HCT116 (cell line): ENCODE measurements around the gene CSNK1D. TPM values are rescaled to one million over a fixed set of nuclear protein-coding genes. Genes with fewer than 3 reads are reported as not detected.

Experiments used
- ATAC-seq: fragments of 200-7000 bp; cut with Tn5 transposase; 2 replicates; pipeline ENCODE4 v1.9.1; 2020; ENCODE audit warnings: mild to moderate bottlenecking, moderate library complexity
- BruUV-seq: library from RNA; stranded (reverse); fragments of 400-500 nt; replicated peaks from 2 replicates; lab custom pipeline; 2021; lab: Mats Ljungman, UMichigan
- CTCF ChIA-PET: fragments of 300-600 bp; sonication (Branson Sonifier 250); formaldehyde crosslinking; loops from one replicate; lab custom pipeline; 2021; ENCODE audit warnings: antibody characterized with exemption; lab: Charles Lee
- POLR2A ChIA-PET: fragments of 300-600, 350-600 bp; sonication (Branson Sonifier 250); formaldehyde crosslinking; loops from one replicate; lab custom pipeline; 2021; ENCODE audit warnings: antibody characterized with exemption; lab: Charles Lee
- RAD21 ChIA-PET, 2 experiments: fragments of 300-600 bp; sonication (Branson Sonifier 250); formaldehyde crosslinking; loops; one replicate each; lab custom pipeline; 2023; ENCODE audit warnings: low total read pairs in 2 of 2; ENCODE audit not compliant: uncharacterized antibody in 2 of 2, unreplicated experiment in 2 of 2, low non-redundant PET in 1 of 2; lab: Charles Lee
- DNase-seq: peaks from one replicate; pipeline ENCODE4 v3.0.0-alpha.2; 2010; ENCODE audit warnings: low read depth, low spot score
- H2AFZ ChIP-seq: fragments of 200-600 bp; shearing (Covaris generic), sonication (generic); 2 replicates; pipeline ENCODE4 v1.6.1; 2017; ENCODE audit warnings: low read depth, mixed run types, mixed read lengths, antibody characterized with exemption, low read length; ENCODE audit not compliant: poor library complexity, severe bottlenecking
- H3K27ac ChIP-seq: 2 replicates; pipeline ENCODE4 v1.5.1; 2012; ENCODE audit warnings: low read depth, low read length
- H3K27me3 ChIP-seq: fragments of 200-600 bp; sonication (generic); 2 replicates; pipeline ENCODE4 v1.6.1; 2016; ENCODE audit warnings: mixed run types, low read length, mixed read lengths; ENCODE audit not compliant: insufficient read depth
- H3K36me3 ChIP-seq, 2 experiments: fragments of 200-500 bp in 1 of 2; fragments of 200-600 bp in 1 of 2; sonication (Bioruptor generic) in 1 of 2; sonication (generic) in 1 of 2; 2 replicates each; pipeline versions ENCODE4 v1.5.1 to v1.6.1; 2014 to 2016; ENCODE audit warnings: low read length in 2 of 2, inconsistent platforms in 1 of 2, mixed read lengths in 1 of 2, mixed run types in 1 of 2; ENCODE audit not compliant: insufficient read depth in 2 of 2, control insufficient read depth in 1 of 2
- H3K4me1 ChIP-seq, 2 experiments: fragments of 200-600 bp in 1 of 2; sonication (generic) in 1 of 2; 2 replicates each; pipeline versions ENCODE4 v1.5.1 to v1.6.1; 2012 to 2017; ENCODE audit warnings: low read length in 2 of 2, inconsistent platforms in 1 of 2, mild to moderate bottlenecking in 1 of 2, mixed read lengths in 1 of 2, mixed run types in 1 of 2, moderate library complexity in 1 of 2; ENCODE audit not compliant: insufficient read depth in 2 of 2, control insufficient read depth in 1 of 2
- H3K4me2 ChIP-seq: fragments of 200-600 bp; sonication (generic); 2 replicates; pipeline ENCODE4 v1.6.1; 2017; ENCODE audit warnings: mixed run types, low read length, mixed read lengths
- H3K4me3 ChIP-seq, 2 experiments: fragments of 200-600 bp in 1 of 2; sonication (generic) in 1 of 2; replicated peaks in 1 of 2; 2 replicates each; pipeline ENCODE4 v1.5.1; 2011 to 2016; ENCODE audit warnings: low read length in 2 of 2, control low read depth in 1 of 2, low read depth in 1 of 2, mild to moderate bottlenecking in 1 of 2, mixed read lengths in 1 of 2, mixed run types in 1 of 2
- H3K79me2 ChIP-seq: fragments of 200-600 bp; sonication (generic); 2 replicates; pipeline ENCODE4 v1.6.1; 2017; ENCODE audit warnings: mild to moderate bottlenecking, mixed run types, low read length, moderate library complexity, mixed read lengths; ENCODE audit not compliant: insufficient read depth
- H3K9ac ChIP-seq: fragments of 200-600 bp; sonication (generic); 2 replicates; pipeline ENCODE4 v1.6.1; 2016; ENCODE audit warnings: low read length, mixed read lengths
- H3K9me2 ChIP-seq: fragments of 200-600 bp; sonication (generic), shearing (Covaris generic); 2 replicates; pipeline ENCODE4 v1.6.1; 2017; ENCODE audit warnings: mixed run types, mild to moderate bottlenecking, moderate library complexity; ENCODE audit not compliant: insufficient read depth
- H3K9me3 ChIP-seq, 2 experiments: fragments of 200-500 bp in 1 of 2; fragments of 200-600 bp in 1 of 2; sonication (Bioruptor generic) in 1 of 2; sonication (generic) in 1 of 2; 2 replicates each; pipeline ENCODE4 v1.6.1; 2014 to 2017; ENCODE audit warnings: low read length in 2 of 2, mixed read lengths in 2 of 2, inconsistent platforms in 1 of 2, low read depth in 1 of 2, mild to moderate bottlenecking in 1 of 2, mixed run types in 1 of 2, moderate library complexity in 1 of 2; ENCODE audit not compliant: control insufficient read depth in 1 of 2, insufficient read depth in 1 of 2
- H4K20me1 ChIP-seq: fragments of 200-600 bp; sonication (generic), shearing (Covaris generic); 2 replicates; pipeline ENCODE4 v1.6.1; 2017; ENCODE audit warnings: mixed run types, mild to moderate bottlenecking, moderate library complexity; ENCODE audit not compliant: insufficient read depth
- CEBPB ChIP-seq: IDR thresholded peaks from 2 replicates; pipeline ENCODE4 v1.6.1; 2012; ENCODE audit warnings: low read depth
- ELF1 ChIP-seq: IDR thresholded peaks from 2 replicates; pipeline ENCODE4 v1.6.1; 2012; ENCODE audit warnings: low read depth, borderline replicate concordance
- EZH2 ChIP-seq: fragments of 200-600 bp; sonication (generic); IDR thresholded peaks from 2 replicates; pipeline ENCODE4 v1.6.1; 2017; ENCODE audit warnings: antibody characterized with exemption, mixed run types
- FOSL1 ChIP-seq: IDR thresholded peaks from 2 replicates; pipeline ENCODE4 v1.6.1; 2012; ENCODE audit warnings: low read depth
- JUND ChIP-seq: IDR thresholded peaks from 2 replicates; pipeline ENCODE4 v1.6.1; 2012
- POLR2A ChIP-seq: IDR thresholded peaks from 2 replicates; pipeline ENCODE4 v1.7.0; 2011; ENCODE audit warnings: borderline replicate concordance; ENCODE audit not compliant: insufficient read depth, insufficient read length; ENCODE audit errors: extremely low read depth
- POLR2AphosphoS5 ChIP-seq: IDR thresholded peaks from 2 replicates; pipeline ENCODE4 v1.6.1; 2011; ENCODE audit warnings: mild to moderate bottlenecking, low read depth, low read length, moderate library complexity
- RAD21 ChIP-seq: IDR thresholded peaks from 2 replicates; pipeline ENCODE4 v1.6.1; 2012; ENCODE audit warnings: low read depth, mild to moderate bottlenecking
- SP1 ChIP-seq: IDR thresholded peaks from 2 replicates; pipeline ENCODE4 v1.6.1; 2012; ENCODE audit warnings: low read depth
- SRF ChIP-seq: IDR thresholded peaks from 2 replicates; pipeline ENCODE4 v1.6.1; 2012; ENCODE audit warnings: low read depth
- TCF7L2 ChIP-seq: IDR thresholded peaks from 2 replicates; pipeline ENCODE4 v1.7.0; 2011; ENCODE audit warnings: borderline replicate concordance, inconsistent platforms; ENCODE audit not compliant: insufficient read depth, insufficient read length; ENCODE audit errors: extremely low read depth
- YY1 ChIP-seq: IDR thresholded peaks from 2 replicates; pipeline ENCODE4 v1.6.1; 2011; ENCODE audit warnings: low read length, low read depth, moderate library complexity, mild to moderate bottlenecking; ENCODE audit not compliant: insufficient replicate concordance; ENCODE audit errors: extremely low read depth
- ZFX ChIP-seq: fragments of 450-650 bp; IDR thresholded peaks from 2 replicates; pipeline ENCODE4 v1.6.1; 2017
- ZNF274 ChIP-seq: fragments of 200-500 bp; sonication (Bioruptor generic); IDR thresholded peaks from 2 replicates; pipeline ENCODE4 v1.6.1; 2014; ENCODE audit warnings: mild to moderate bottlenecking, low read depth, low read length, inconsistent platforms
- intact Hi-C: fragments of 100-400 bp; cut with micrococcal nuclease; formaldehyde crosslinking; loops from 2 replicates; pipeline ENCODE4 v1.10.0; 2022
- total RNA-seq: library from RNA; stranded (reverse); gene quantifications from one replicate; pipeline ENCODE4 v1.2.1, GENCODE V29; 2021; ENCODE audit not compliant: unreplicated experiment
- TF ChIP-seq, protein P1 (sequence below), 3 experiments: fragments of 200-600 bp in 1 of 3; sonication (generic) in 1 of 3; IDR thresholded peaks in 2 of 3; conservative IDR thresholded peaks in 1 of 3; 2 replicates each; pipeline ENCODE4 v1.5.1; 2012 to 2017; ENCODE audit warnings: low read depth in 2 of 3, low read length in 2 of 3, antibody characterized with exemption in 1 of 3, borderline replicate concordance in 1 of 3, control low read depth in 1 of 3, mild to moderate bottlenecking in 1 of 3, mixed read lengths in 1 of 3, mixed run types in 1 of 3, moderate library complexity in 1 of 3; ENCODE audit not compliant: insufficient read depth in 1 of 3
- TF ChIP-seq, protein P2 (sequence below): IDR thresholded peaks from 2 replicates; pipeline ENCODE4 v1.6.1; 2012
- TF ChIP-seq, protein P3 (sequence below): IDR thresholded peaks from 2 replicates; pipeline ENCODE4 v1.6.1; 2012
- TF ChIP-seq, protein P4 (sequence below): IDR thresholded peaks from 2 replicates; pipeline ENCODE4 v1.6.1; 2012; ENCODE audit warnings: low read depth
- TF ChIP-seq, protein P5 (sequence below): IDR thresholded peaks from 2 replicates; pipeline ENCODE4 v1.6.1; 2011; ENCODE audit warnings: mild to moderate bottlenecking, low read length, moderate library complexity; ENCODE audit not compliant: insufficient replicate concordance; ENCODE audit errors: extremely low read depth

The CSNK1D gene
- total RNA-seq, 1 experiment from 2014 or later, result 176 TPM

DNA sequence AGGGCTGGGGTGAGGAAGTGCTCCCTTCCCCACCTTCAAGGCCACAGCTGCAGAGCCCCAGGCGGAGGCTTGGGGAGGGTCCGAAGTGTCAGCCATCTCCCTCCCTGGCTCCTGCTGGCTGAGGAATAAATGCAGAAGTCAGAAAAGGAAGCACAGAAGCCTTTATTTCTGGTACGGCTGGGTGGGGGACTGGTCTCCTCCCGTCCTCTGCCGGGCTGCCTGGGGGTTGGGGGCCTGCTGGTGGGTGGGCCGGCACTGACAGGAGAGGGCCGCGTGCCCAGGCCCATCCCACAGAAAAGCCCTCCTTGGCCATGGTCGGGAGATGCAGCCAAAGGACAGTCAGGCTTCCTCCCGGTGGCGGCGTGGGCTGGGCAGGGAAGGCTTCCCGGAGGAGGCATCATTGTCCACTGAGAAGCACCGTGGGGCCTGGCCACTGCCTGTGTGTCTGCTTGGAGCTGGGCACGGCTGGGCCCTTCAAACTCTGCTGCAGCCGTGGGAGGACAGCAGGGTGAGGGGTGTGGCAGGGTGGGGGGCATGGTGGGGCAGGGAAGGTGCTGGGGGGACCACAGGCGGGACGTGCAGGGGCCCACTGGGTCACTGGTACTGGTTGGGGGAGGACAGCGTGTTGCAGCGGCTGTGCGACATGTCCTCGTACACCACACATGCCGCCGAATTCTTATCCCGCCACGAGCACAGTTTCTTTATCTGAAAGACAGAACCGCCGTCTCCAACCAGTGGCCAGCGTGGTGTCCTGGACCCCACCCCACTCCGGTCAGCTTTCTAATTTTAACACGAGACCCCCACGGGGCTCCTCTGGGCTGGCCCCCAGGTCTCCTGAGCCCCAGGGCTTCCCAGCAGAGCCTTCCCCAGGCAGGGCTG lies 41.5 kb upstream of the CSNK1D start:
- H3K4me3 ChIP-seq, result no peak overlapping the region
- H3K9me3 ChIP-seq, result peaks cover 0 to 21% of the 10 kb centered on the region in 2 experiments; a peak in 1 of 4 replicates
- no peaks in the 10 kb centered on the region for H3K79me2 ChIP-seq
- no peaks in the 10 kb centered on the region for H3K9me2 ChIP-seq
- ChIA-PET POLR2A (no interaction called here), RAD21 (no interaction called here), CTCF (interaction anchor here (0.7 kb wide), 1 partner anchor 72 kb away, joined by 4 read pairs; no protein-coding TSS in a partner anchor)
- no peak overlapping the region for H3K27ac ChIP-seq
- BruUV-seq, result no TSS peak
- H3K36me3 ChIP-seq, result no peaks in the 10 kb centered on the region
- no peak overlapping the region for H3K4me2 ChIP-seq
- no peaks in the 10 kb centered on the region for H4K20me1 ChIP-seq
- H3K27me3 ChIP-seq, result peaks cover 5% of the 10 kb centered on the region; the same call in 1 of the 2 replicates
- ATAC-seq, result no peak
- intact Hi-C loops, result no loop called here
- H2AFZ ChIP-seq, result no peak overlapping the region
- no peak overlapping the region for H3K9ac ChIP-seq
- DNase-seq, result no peak
- no peaks in the 10 kb centered on the region for H3K4me1 ChIP-seq
- TF ChIP-seq RAD21 (no peak), SP1 (no peak), TCF7L2 (no peak), ZNF274 (no peak), ZFX (no peak), SRF (no peak), POLR2AphosphoS5 (no peak), JUND (no peak), CEBPB (no peak), FOSL1 (no peak), ELF1 (no peak), YY1 (no peak), EZH2 (no peak), POLR2A (no peak)
- TF ChIP-seq, protein P1, sequence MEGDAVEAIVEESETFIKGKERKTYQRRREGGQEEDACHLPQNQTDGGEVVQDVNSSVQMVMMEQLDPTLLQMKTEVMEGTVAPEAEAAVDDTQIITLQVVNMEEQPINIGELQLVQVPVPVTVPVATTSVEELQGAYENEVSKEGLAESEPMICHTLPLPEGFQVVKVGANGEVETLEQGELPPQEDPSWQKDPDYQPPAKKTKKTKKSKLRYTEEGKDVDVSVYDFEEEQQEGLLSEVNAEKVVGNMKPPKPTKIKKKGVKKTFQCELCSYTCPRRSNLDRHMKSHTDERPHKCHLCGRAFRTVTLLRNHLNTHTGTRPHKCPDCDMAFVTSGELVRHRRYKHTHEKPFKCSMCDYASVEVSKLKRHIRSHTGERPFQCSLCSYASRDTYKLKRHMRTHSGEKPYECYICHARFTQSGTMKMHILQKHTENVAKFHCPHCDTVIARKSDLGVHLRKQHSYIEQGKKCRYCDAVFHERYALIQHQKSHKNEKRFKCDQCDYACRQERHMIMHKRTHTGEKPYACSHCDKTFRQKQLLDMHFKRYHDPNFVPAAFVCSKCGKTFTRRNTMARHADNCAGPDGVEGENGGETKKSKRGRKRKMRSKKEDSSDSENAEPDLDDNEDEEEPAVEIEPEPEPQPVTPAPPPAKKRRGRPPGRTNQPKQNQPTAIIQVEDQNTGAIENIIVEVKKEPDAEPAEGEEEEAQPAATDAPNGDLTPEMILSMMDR (IDR thresholded peaks at IDR 0.05 in 2 of 3, conservative IDR thresholded peaks at IDR 0.05 in 1 of 3; ENCODE audit: borderline replicate concordance in 1 of 3, insufficient read depth in 1 of 3, low read depth in 2 of 3, low read length in 2 of 3), result no peak
- TF ChIP-seq, protein P2, sequence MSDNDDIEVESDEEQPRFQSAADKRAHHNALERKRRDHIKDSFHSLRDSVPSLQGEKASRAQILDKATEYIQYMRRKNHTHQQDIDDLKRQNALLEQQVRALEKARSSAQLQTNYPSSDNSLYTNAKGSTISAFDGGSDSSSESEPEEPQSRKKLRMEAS, result no peak
- TF ChIP-seq, protein P3, sequence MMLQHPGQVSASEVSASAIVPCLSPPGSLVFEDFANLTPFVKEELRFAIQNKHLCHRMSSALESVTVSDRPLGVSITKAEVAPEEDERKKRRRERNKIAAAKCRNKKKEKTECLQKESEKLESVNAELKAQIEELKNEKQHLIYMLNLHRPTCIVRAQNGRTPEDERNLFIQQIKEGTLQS, result no peak
- TF ChIP-seq, protein P4, sequence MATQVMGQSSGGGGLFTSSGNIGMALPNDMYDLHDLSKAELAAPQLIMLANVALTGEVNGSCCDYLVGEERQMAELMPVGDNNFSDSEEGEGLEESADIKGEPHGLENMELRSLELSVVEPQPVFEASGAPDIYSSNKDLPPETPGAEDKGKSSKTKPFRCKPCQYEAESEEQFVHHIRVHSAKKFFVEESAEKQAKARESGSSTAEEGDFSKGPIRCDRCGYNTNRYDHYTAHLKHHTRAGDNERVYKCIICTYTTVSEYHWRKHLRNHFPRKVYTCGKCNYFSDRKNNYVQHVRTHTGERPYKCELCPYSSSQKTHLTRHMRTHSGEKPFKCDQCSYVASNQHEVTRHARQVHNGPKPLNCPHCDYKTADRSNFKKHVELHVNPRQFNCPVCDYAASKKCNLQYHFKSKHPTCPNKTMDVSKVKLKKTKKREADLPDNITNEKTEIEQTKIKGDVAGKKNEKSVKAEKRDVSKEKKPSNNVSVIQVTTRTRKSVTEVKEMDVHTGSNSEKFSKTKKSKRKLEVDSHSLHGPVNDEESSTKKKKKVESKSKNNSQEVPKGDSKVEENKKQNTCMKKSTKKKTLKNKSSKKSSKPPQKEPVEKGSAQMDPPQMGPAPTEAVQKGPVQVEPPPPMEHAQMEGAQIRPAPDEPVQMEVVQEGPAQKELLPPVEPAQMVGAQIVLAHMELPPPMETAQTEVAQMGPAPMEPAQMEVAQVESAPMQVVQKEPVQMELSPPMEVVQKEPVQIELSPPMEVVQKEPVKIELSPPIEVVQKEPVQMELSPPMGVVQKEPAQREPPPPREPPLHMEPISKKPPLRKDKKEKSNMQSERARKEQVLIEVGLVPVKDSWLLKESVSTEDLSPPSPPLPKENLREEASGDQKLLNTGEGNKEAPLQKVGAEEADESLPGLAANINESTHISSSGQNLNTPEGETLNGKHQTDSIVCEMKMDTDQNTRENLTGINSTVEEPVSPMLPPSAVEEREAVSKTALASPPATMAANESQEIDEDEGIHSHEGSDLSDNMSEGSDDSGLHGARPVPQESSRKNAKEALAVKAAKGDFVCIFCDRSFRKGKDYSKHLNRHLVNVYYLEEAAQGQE, result no peak
- TF ChIP-seq, protein P5, sequence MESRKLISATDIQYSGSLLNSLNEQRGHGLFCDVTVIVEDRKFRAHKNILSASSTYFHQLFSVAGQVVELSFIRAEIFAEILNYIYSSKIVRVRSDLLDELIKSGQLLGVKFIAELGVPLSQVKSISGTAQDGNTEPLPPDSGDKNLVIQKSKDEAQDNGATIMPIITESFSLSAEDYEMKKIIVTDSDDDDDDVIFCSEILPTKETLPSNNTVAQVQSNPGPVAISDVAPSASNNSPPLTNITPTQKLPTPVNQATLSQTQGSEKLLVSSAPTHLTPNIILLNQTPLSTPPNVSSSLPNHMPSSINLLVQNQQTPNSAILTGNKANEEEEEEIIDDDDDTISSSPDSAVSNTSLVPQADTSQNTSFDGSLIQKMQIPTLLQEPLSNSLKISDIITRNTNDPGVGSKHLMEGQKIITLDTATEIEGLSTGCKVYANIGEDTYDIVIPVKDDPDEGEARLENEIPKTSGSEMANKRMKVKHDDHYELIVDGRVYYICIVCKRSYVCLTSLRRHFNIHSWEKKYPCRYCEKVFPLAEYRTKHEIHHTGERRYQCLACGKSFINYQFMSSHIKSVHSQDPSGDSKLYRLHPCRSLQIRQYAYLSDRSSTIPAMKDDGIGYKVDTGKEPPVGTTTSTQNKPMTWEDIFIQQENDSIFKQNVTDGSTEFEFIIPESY, result no peak
